ENCODE data around the gene PLN.
A peak's percentile ranks its signal among the peaks of the same experiment; 100 is the strongest.

PLN gene

GRCh38 chr6:118551063-118552053 is 3.3 kb downstream of the PLN start:
- TF ChIP-seq CTCF (conservative IDR thresholded peaks at IDR 0.05; ENCODE audit: low read length), result peak; percentile 80
- no peak overlapping the region for H3K4me3 ChIP-seq (ENCODE audit: low read length)
- DNase-seq (ENCODE audit: low read depth), result peak; percentile 77

GRCh38 chr6:118553132-118553531 is 5.0 kb downstream of the PLN start:
- no peak for DNase-seq (ENCODE audit: low read depth)
- no peak for TF ChIP-seq CTCF (conservative IDR thresholded peaks at IDR 0.05; ENCODE audit: low read length)
- H3K4me3 ChIP-seq (ENCODE audit: low read length), result no peak overlapping the region

GRCh38 chr6:118554698-118555097 is 6.6 kb downstream of the PLN start:
- DNase-seq (ENCODE audit: low read depth), result no peak
- no peak for TF ChIP-seq CTCF (conservative IDR thresholded peaks at IDR 0.05; ENCODE audit: low read length)
- H3K4me3 ChIP-seq (ENCODE audit: low read length), result no peak overlapping the region

- no peak overlapping the region for H3K4me3 ChIP-seq (ENCODE audit: low read length)
- DNase-seq (ENCODE audit: low read depth), result peak; percentile 44
- no peak for TF ChIP-seq CTCF (conservative IDR thresholded peaks at IDR 0.05; ENCODE audit: low read length)
Measured at GRCh38 chr6:118558464-118559217, 10.5 kb downstream of the PLN start.

GRCh38 chr6:118559659-118560058 is 11.6 kb downstream of the PLN start:
- TF ChIP-seq CTCF (conservative IDR thresholded peaks at IDR 0.05; ENCODE audit: low read length), result no peak

GRCh38 chr6:118562248-118562647 is 14.2 kb downstream of the PLN start:
- DNase-seq (ENCODE audit: low read depth), result no peak
- no peak overlapping the region for H3K4me3 ChIP-seq (ENCODE audit: low read length)
- TF ChIP-seq CTCF (conservative IDR thresholded peaks at IDR 0.05; ENCODE audit: low read length), result no peak

More at GRCh38 chr6:118559659-118560058, 11.6 kb downstream of the PLN start:
- DNase-seq (ENCODE audit: low read depth), result no peak
- no peak overlapping the region for H3K4me3 ChIP-seq (ENCODE audit: low read length)

Data from AG10803 (cell line).